ENCODE data around the gene FAIM. TPM values are rescaled to one million over a fixed set of nuclear protein-coding genes. Genes with fewer than 3 reads are reported as not detected.

Gene FAIM
- total RNA-seq, 1 donor from 2014 or later: 11.0 TPM

DNA sequence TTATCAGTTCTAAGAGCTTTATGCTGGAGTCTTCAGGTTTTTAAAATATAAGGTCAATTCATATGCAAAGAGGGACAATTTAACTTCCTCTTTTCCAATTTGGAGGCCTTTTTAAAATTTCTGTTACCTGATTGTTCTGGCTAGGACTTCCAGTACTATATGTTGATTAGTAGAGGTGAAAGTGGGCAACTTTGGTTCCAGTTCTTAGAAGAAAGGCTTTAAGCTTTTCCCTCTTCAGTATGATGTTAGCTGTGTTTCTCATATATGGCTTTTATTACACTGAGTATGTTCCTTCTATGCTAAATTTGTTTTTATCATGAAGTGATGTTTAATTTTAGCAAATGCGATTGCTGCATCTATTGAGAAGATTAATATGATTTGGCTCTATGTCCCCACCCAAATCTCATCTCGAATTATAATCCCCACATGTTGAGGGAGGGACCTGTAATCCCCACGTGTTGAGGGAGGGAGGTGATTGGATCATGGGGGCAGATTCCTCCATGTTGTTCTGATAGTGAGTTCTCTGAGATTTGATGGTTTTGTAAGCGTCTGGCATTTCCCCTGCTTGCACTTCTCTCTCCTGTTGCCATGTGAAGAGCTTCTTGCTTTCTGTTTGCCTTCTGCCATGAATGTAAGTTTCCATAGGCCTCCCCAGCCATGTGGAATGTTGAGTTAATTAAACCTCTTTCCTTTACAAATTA lies 33.8 kb downstream of the FAIM start:
- no peak overlapping the region for H3K4me3 Mint-ChIP-seq
- H3K27ac Mint-ChIP-seq: no peak overlapping the region
- TF ChIP-seq, protein P1, sequence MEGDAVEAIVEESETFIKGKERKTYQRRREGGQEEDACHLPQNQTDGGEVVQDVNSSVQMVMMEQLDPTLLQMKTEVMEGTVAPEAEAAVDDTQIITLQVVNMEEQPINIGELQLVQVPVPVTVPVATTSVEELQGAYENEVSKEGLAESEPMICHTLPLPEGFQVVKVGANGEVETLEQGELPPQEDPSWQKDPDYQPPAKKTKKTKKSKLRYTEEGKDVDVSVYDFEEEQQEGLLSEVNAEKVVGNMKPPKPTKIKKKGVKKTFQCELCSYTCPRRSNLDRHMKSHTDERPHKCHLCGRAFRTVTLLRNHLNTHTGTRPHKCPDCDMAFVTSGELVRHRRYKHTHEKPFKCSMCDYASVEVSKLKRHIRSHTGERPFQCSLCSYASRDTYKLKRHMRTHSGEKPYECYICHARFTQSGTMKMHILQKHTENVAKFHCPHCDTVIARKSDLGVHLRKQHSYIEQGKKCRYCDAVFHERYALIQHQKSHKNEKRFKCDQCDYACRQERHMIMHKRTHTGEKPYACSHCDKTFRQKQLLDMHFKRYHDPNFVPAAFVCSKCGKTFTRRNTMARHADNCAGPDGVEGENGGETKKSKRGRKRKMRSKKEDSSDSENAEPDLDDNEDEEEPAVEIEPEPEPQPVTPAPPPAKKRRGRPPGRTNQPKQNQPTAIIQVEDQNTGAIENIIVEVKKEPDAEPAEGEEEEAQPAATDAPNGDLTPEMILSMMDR (conservative IDR thresholded peaks at IDR 0.05): no peak
- no peaks in the 10 kb centered on the region for H3K4me1 Mint-ChIP-seq (ENCODE audit: unreplicated experiment)
- peaks cover 28% of the 10 kb centered on the region for H3K9me3 Mint-ChIP-seq
- no peaks in the 10 kb centered on the region for H3K27me3 Mint-ChIP-seq
- no peak for DNase-seq (ENCODE audit: extremely low spot score, unreplicated experiment)
- peaks cover 18% of the 10 kb centered on the region for H3K36me3 Mint-ChIP-seq

DNA sequence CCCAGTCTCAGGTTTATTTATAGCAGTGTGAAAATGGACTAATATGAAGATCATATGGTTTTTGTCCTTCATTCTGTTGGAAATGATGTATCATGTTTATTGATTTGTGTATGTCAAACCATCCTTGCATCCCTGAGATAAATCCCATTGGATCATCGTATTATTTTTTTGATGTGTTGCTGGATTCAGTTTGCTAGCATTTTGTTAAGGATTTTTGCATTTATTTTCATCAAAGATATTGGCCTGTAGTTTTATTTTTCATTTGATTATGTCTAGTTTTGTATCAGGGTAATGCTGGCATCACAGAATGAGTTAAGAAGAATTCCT lies 34.3 kb downstream of the FAIM start:
- TF ChIP-seq, protein P1 (conservative IDR thresholded peaks at IDR 0.05): no peak
- Mint-ChIP-seq H3K36me3 (peaks cover 22% of the 10 kb centered on the region), H3K27ac (no peak overlapping the region), H3K27me3 (no peaks in the 10 kb centered on the region), H3K4me3 (no peak overlapping the region), H3K4me1 (ENCODE audit: unreplicated experiment) (no peaks in the 10 kb centered on the region), H3K9me3 (peaks cover 28% of the 10 kb centered on the region)
- no peak for DNase-seq (ENCODE audit: extremely low spot score, unreplicated experiment)

DNA sequence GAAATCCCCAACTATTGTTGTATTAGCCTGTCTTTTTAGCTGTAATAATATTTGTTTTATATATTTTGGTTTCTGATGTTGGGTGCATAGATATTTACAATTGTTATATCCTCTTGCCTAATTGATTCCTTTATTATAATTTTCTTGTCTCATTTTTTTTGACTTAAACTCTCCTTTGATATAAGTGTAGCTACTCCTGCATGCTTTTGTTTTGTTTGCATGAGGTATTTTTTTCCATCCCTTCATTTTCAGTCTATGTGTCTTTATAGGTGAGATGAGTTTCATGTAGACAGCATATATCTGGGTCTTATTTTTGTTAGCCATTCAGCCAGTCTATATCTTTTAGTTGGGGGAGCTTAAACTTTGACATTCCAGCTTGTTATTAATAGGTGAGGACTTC lies 37.4 kb downstream of the FAIM start:
- TF ChIP-seq, protein P1 (conservative IDR thresholded peaks at IDR 0.05): no peak
- H3K9me3 Mint-ChIP-seq: peaks cover 23% of the 10 kb centered on the region

DNA sequence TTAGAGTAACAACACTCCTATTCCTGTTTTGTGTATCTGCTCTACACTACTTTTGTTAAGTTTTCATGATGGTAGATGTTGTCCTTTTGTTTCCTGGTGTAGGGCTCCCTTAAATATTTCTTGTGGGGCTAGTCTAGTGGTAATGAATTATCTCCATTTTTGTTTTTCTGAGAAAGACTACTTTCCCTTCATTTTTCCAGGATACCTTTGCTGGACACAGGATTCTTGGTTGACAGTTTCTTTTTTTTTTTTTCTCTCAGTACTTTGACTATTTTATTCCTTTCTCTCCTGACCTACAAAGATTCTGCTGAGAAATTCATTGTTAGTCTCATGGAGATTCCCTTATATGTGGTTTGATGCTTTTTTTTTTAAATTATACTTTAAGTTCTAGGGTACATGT lies 37.9 kb downstream of the FAIM start:
- no peaks in the 10 kb centered on the region for H3K4me1 Mint-ChIP-seq (ENCODE audit: unreplicated experiment)
- peaks cover 39% of the 10 kb centered on the region for H3K36me3 Mint-ChIP-seq
- TF ChIP-seq, protein P1 (conservative IDR thresholded peaks at IDR 0.05): no peak
- no peak overlapping the region for H3K4me3 Mint-ChIP-seq
- no peak for DNase-seq (ENCODE audit: extremely low spot score, unreplicated experiment)
- H3K9me3 Mint-ChIP-seq: peaks cover 23% of the 10 kb centered on the region
- no peak overlapping the region for H3K27ac Mint-ChIP-seq
- no peaks in the 10 kb centered on the region for H3K27me3 Mint-ChIP-seq

More for the DNA sequence above, 37.4 kb downstream of the FAIM start:
- DNase-seq (ENCODE audit: extremely low spot score, unreplicated experiment): no peak
- Mint-ChIP-seq H3K4me1 (ENCODE audit: unreplicated experiment) (no peaks in the 10 kb centered on the region), H3K27ac (no peak overlapping the region), H3K4me3 (no peak overlapping the region), H3K36me3 (peaks cover 39% of the 10 kb centered on the region), H3K27me3 (no peaks in the 10 kb centered on the region)

DNA sequence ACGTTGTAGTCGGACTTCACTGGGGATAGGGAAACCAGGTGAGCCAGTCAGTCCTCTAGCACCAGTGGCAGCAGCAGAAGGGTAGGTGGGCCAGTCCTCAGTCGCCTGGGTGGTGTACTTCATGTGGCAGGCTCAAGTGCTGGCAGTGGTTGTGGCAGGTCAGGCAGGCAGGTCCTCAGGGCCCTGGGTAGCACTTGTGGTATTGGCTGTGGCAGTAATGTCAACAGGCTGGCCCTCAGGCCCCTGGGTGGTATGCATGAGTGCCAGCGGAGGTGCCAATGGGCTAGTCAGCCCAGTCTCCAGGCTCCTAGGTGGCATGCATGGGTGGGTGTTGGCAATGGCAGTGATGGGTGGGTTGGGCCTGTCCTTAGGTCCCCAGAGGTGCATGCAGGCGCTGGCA lies 40.6 kb downstream of the FAIM start:
- DNase-seq (ENCODE audit: extremely low spot score, unreplicated experiment): no peak
- H3K36me3 Mint-ChIP-seq: peaks cover 41% of the 10 kb centered on the region
- peaks cover 13% of the 10 kb centered on the region for H3K9me3 Mint-ChIP-seq
- H3K27me3 Mint-ChIP-seq: no peaks in the 10 kb centered on the region
- no peak overlapping the region for H3K27ac Mint-ChIP-seq
- no peak overlapping the region for H3K4me3 Mint-ChIP-seq
- H3K4me1 Mint-ChIP-seq (ENCODE audit: unreplicated experiment): no peaks in the 10 kb centered on the region
- TF ChIP-seq, protein P1 (conservative IDR thresholded peaks at IDR 0.05): no peak
